ENCODE results near the gene RERE. TPM values are rescaled to one million over a fixed set of nuclear protein-coding genes. Genes with fewer than 3 reads are reported as not detected.

RERE gene
- polyA plus RNA-seq, 1 of the 3 experiments (the other 2 are of a cell fraction): 8.1 TPM

GRCh38 chr1:8435569-8436071 lies 381.8 kb downstream of the RERE start:
- Histone ChIP-seq H3K9me3 (no peaks in the 10 kb centered on the region), H3K9me2 (no peaks in the 10 kb centered on the region), H4K20me1 (ENCODE audit: insufficient read depth) (0 out of 2 replicates have a peak, but pooled peaks cover 5% of the 10 kb centered on the region), H3K4me2 (no peak overlapping the region), H3K9ac (no peak overlapping the region), H3K4me1 (ENCODE audit: control insufficient read depth in 1 of 2, insufficient read depth in 2 of 2, low read depth in 1 of 2, low read length in 1 of 2) (peaks cover 16 to 20% of the 10 kb centered on the region in 2 experiments), H3K79me2 (ENCODE audit: insufficient read depth) (peaks cover 7% of the 10 kb centered on the region; the same call in 1 of the 2 replicates), H3K27ac (ENCODE audit: low read depth in 2 of 2, low read length in 1 of 2) (no peak overlapping the region), H2AFZ (ENCODE audit: low read depth) (no peak overlapping the region), H3K4me3 (ENCODE audit: low read depth in 2 of 2, low read length in 1 of 2) (no peak overlapping the region), H3F3A (replicated peaks; ENCODE audit: insufficient read depth) (peaks cover 15% of the 10 kb centered on the region), H3K27me3 (ENCODE audit: insufficient read depth) (no peaks in the 10 kb centered on the region), H3K36me3 (replicated peaks in 1 of 2; ENCODE audit: control insufficient read depth in 1 of 2, insufficient read depth in 2 of 2, low read length in 1 of 2) (no peaks in the 10 kb centered on the region)
- TF ChIP-seq SMC3 (IDR thresholded peaks at IDR 0.05; ENCODE audit: low read depth, low read length): no peak
- no peak for TF ChIP-seq FOSL2 (IDR thresholded peaks at IDR 0.05; ENCODE audit: borderline replicate concordance, low read depth)
- TF ChIP-seq, protein P1, sequence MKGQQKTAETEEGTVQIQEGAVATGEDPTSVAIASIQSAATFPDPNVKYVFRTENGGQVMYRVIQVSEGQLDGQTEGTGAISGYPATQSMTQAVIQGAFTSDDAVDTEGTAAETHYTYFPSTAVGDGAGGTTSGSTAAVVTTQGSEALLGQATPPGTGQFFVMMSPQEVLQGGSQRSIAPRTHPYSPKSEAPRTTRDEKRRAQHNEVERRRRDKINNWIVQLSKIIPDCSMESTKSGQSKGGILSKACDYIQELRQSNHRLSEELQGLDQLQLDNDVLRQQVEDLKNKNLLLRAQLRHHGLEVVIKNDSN (IDR thresholded peaks at IDR 0.05; ENCODE audit: borderline replicate concordance, low read depth): no peak
- no peak for TF ChIP-seq MAX (IDR thresholded peaks at IDR 0.05; ENCODE audit: low read depth)
- TF ChIP-seq TEAD4 (IDR thresholded peaks at IDR 0.05; ENCODE audit: borderline replicate concordance, insufficient read depth): no peak
- TF ChIP-seq NFIC (IDR thresholded peaks at IDR 0.05; ENCODE audit: borderline replicate concordance): no peak
- DNase-seq: no peak
- POLR2A ChIA-PET: interaction anchor here (1.0 kb wide), 1 partner anchor 14 kb away, joined by 3 read pairs; no protein-coding TSS in a partner anchor
- CTCF ChIA-PET: interaction anchor here (1.0 kb wide), 1 partner anchor 18 kb away, joined by 3 read pairs; no protein-coding TSS in a partner anchor
- 100% methylated on average over 1 of the region's 3 CpGs for WGBS (ENCODE audit: low lambda C conversion rate)

- 100% methylated on average over 4 of the region's 4 CpGs for WGBS (ENCODE audit: low lambda C conversion rate)
- Histone ChIP-seq H3F3A (replicated peaks; ENCODE audit: insufficient read depth) (peaks cover 7% of the 10 kb centered on the region), H3K4me1 (ENCODE audit: control insufficient read depth in 1 of 2, insufficient read depth in 2 of 2, low read depth in 1 of 2, low read length in 1 of 2) (peaks cover 8 to 14% of the 10 kb centered on the region in 2 experiments), H3K4me3 (ENCODE audit: low read depth in 2 of 2, low read length in 1 of 2) (no peak overlapping the region), H3K4me2 (no peak overlapping the region), H3K9me2 (no peaks in the 10 kb centered on the region), H4K20me1 (ENCODE audit: insufficient read depth) (no peaks in the 10 kb centered on the region), H3K9ac (no peak overlapping the region), H2AFZ (ENCODE audit: low read depth) (no peak overlapping the region), H3K36me3 (replicated peaks in 1 of 2; ENCODE audit: control insufficient read depth in 1 of 2, insufficient read depth in 2 of 2, low read length in 1 of 2) (no peaks in the 10 kb centered on the region), H3K79me2 (ENCODE audit: insufficient read depth) (peaks cover 7% of the 10 kb centered on the region; the same call in 1 of the 2 replicates), H3K27me3 (ENCODE audit: insufficient read depth) (no peaks in the 10 kb centered on the region), H3K9me3 (no peaks in the 10 kb centered on the region), H3K27ac (ENCODE audit: low read depth in 2 of 2, low read length in 1 of 2) (no peak overlapping the region)
- no peak for DNase-seq
- ChIA-PET CTCF (interaction anchor here (0.7 kb wide), 1 partner anchor 419 kb away, joined by 3 read pairs; no protein-coding TSS in a partner anchor), POLR2A (no interaction called here)
- TF ChIP-seq CHD2 (IDR thresholded peaks at IDR 0.05; ENCODE audit: low read length, partially characterized antibody) (no peak), MXI1 (IDR thresholded peaks at IDR 0.05; ENCODE audit: low read depth, low read length) (no peak), FOXM1 (IDR thresholded peaks at IDR 0.05; ENCODE audit: low read depth) (no peak), TCF12 (IDR thresholded peaks at IDR 0.05) (no peak), SIN3A (IDR thresholded peaks at IDR 0.05; ENCODE audit: borderline replicate concordance, low read depth, low read length) (no peak), USF2 (IDR thresholded peaks at IDR 0.05; ENCODE audit: borderline replicate concordance, low read depth, low read length) (no peak), PBX3 (IDR thresholded peaks at IDR 0.05) (no peak), TAF1 (IDR thresholded peaks at IDR 0.05; ENCODE audit: borderline replicate concordance, low read depth, low read length) (no peak), MAX (IDR thresholded peaks at IDR 0.05; ENCODE audit: low read depth) (no peak), RAD21 (IDR thresholded peaks at IDR 0.05; ENCODE audit: low read length) (no peak), POLR2AphosphoS5 (IDR thresholded peaks at IDR 0.05; ENCODE audit: low read depth, low read length) (no peak), FOXJ3 (CRISPR knock-in tag; IDR thresholded peaks at IDR 0.05) (no peak)
- TF ChIP-seq, protein P1 (IDR thresholded peaks at IDR 0.05; ENCODE audit: borderline replicate concordance, low read depth): no peak
- TF ChIP-seq, protein P2, sequence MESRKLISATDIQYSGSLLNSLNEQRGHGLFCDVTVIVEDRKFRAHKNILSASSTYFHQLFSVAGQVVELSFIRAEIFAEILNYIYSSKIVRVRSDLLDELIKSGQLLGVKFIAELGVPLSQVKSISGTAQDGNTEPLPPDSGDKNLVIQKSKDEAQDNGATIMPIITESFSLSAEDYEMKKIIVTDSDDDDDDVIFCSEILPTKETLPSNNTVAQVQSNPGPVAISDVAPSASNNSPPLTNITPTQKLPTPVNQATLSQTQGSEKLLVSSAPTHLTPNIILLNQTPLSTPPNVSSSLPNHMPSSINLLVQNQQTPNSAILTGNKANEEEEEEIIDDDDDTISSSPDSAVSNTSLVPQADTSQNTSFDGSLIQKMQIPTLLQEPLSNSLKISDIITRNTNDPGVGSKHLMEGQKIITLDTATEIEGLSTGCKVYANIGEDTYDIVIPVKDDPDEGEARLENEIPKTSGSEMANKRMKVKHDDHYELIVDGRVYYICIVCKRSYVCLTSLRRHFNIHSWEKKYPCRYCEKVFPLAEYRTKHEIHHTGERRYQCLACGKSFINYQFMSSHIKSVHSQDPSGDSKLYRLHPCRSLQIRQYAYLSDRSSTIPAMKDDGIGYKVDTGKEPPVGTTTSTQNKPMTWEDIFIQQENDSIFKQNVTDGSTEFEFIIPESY (IDR thresholded peaks at IDR 0.05; ENCODE audit: borderline replicate concordance, low read depth): no peak
- TF ChIP-seq, protein P3, sequence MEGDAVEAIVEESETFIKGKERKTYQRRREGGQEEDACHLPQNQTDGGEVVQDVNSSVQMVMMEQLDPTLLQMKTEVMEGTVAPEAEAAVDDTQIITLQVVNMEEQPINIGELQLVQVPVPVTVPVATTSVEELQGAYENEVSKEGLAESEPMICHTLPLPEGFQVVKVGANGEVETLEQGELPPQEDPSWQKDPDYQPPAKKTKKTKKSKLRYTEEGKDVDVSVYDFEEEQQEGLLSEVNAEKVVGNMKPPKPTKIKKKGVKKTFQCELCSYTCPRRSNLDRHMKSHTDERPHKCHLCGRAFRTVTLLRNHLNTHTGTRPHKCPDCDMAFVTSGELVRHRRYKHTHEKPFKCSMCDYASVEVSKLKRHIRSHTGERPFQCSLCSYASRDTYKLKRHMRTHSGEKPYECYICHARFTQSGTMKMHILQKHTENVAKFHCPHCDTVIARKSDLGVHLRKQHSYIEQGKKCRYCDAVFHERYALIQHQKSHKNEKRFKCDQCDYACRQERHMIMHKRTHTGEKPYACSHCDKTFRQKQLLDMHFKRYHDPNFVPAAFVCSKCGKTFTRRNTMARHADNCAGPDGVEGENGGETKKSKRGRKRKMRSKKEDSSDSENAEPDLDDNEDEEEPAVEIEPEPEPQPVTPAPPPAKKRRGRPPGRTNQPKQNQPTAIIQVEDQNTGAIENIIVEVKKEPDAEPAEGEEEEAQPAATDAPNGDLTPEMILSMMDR (IDR thresholded peaks at IDR 0.05): no peak
These were observed 383.3 kb downstream of the RERE start for GRCh38 chr1:8434101-8434500.

All from SK-N-SH (cell line).